Upper lobe of right lung (tissue), 1 donor: Measurements from ENCODE around the gene TIE1. TPM values are rescaled to one million over a fixed set of nuclear protein-coding genes. Genes with fewer than 3 reads are reported as not detected.

Experiments
- microRNA-seq: library from miRNA; unstranded; fragments of <30 nt; microRNA quantifications from one replicate; pipeline ENCODE4 v1.2.0, GENCODE V29; 2020; ENCODE audit warnings: borderline microRNAs expressed
- total RNA-seq: library from RNA; stranded (reverse); fragmentation: NEBNext Ultra II Directional; extraction: Animal tissue kit (Norgen Biotek cat#: 25700); gene quantifications from one replicate; pipeline ENCODE4 v1.2.1, GENCODE V29; 2021
- donor health status: DM: no; HTN: yes; CAD: no; lungs with severe emphysema.

The TIE1 gene
- total RNA-seq, 1 donor from 2014 or later = 59.4 TPM

Small RNA genes within 50 kb of the gene (microRNA-seq; reads per million reads assigned to microRNA genes)
- 0.83 reads per million for gene MIR6734

Other genes starting within 250 kb of the TIE1 start
- 28.1 TPM for gene EBNA1BP2, start 128.7 kb upstream of the TIE1 start, total RNA-seq
- gene CFAP57, start 128.7 kb upstream of the TIE1 start, total RNA-seq = 0.17 TPM
- 188 TPM for gene TMEM125, start 31.0 kb upstream of the TIE1 start, total RNA-seq
- 18.9 TPM for gene C1orf210, start 15.4 kb upstream of the TIE1 start, total RNA-seq
- gene MPL, start 36.8 kb downstream of the TIE1 start, total RNA-seq = 0.61 TPM
- gene CDC20, start 58.0 kb downstream of the TIE1 start, total RNA-seq = 1.8 TPM
- 98.9 TPM for gene ELOVL1, start 67.0 kb downstream of the TIE1 start, total RNA-seq
- gene MED8, start 88.8 kb downstream of the TIE1 start, total RNA-seq = 37.3 TPM
- gene SZT2, start 88.9 kb downstream of the TIE1 start, total RNA-seq = 70.4 TPM
- gene HYI, start 152.9 kb downstream of the TIE1 start, total RNA-seq = 72.6 TPM
- gene PTPRF, start 229.9 kb downstream of the TIE1 start, total RNA-seq = 199 TPM